IPS-20b (cell line): Measurements from ENCODE around the gene ASCC2.
"Not testable (repeated sequence)": the region's sequence is repeated elsewhere in the genome, so short reads cannot be mapped to it uniquely, and the experiment has no call there.

Source experiments
- H3K27ac ChIP-seq: one replicate; pipeline ENCODE4 v1.5.1; 2013; ENCODE audit warnings: low read length
- H3K27me3 ChIP-seq: 2 replicates; pipeline ENCODE4 v1.6.1; 2013; ENCODE audit warnings: mild to moderate bottlenecking, low read length, inconsistent platforms; ENCODE audit not compliant: insufficient read depth
- H3K36me3 ChIP-seq: 2 replicates; pipeline ENCODE4 v1.6.1; 2013; ENCODE audit warnings: low read depth, mild to moderate bottlenecking, inconsistent platforms, low read length, moderate library complexity; ENCODE audit not compliant: insufficient read depth
- H3K4me1 ChIP-seq: 2 replicates; pipeline ENCODE4 v1.6.1; 2013; ENCODE audit warnings: mild to moderate bottlenecking, control low read depth, inconsistent platforms, low read length, moderate library complexity; ENCODE audit not compliant: insufficient read depth
- H3K4me3 ChIP-seq: 2 replicates; pipeline ENCODE4 v1.5.1; 2013; ENCODE audit warnings: mild to moderate bottlenecking, low read length, inconsistent platforms
- H3K9ac ChIP-seq: 2 replicates; pipeline ENCODE4 v1.6.1; 2013; ENCODE audit warnings: low read depth, mild to moderate bottlenecking, inconsistent platforms, low read length, moderate library complexity
- H3K9me3 ChIP-seq: 2 replicates; pipeline ENCODE4 v1.6.1; 2013; ENCODE audit warnings: mild to moderate bottlenecking, low read depth, low read length, inconsistent platforms; ENCODE audit not compliant: insufficient read depth

Gene ASCC2

DNA sequence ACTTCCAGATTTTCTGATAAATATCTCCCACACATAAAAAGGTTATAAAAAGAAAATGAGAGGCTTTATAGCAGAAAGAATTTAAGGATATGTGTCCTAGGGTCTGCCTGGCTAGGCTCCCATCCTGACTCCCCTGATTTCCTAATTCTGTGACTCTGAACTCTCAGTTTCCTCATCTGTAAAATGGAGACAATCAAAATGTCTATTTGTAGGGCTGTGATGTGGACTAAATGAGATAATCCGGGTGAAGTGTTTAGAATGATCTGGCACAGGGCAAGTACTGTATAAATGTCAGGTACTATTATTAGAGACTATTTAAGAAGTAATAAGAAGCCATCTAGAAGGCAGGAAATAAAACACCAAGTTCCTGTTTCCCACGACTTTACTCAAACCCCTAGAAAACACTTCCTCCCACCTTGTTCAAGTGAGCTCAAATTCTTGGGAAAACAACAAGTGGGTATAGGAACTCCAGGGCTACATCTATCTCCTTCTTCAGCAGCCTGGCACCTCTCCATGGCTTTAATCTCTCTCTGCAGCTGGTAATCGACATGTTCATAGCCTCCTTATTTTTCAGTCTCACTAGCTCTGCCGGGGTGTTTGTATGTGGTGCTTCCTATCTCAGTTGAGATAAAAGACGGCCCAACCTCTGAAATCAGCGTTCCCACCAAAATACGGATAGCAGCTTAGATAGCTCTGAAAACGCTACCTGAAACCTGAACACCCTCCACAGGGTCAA lies 6.7 kb downstream of the ASCC2 start:
- peaks cover 29% of the 10 kb centered on the region for H3K36me3 ChIP-seq
- no peak overlapping the region for H3K9ac ChIP-seq
- H3K9me3 ChIP-seq: no peaks in the 10 kb centered on the region
- no peak overlapping the region for H3K27ac ChIP-seq
- H3K4me3 ChIP-seq: no peak overlapping the region
- H3K27me3 ChIP-seq: no peaks in the 10 kb centered on the region
- H3K4me1 ChIP-seq: no peaks in the 10 kb centered on the region

DNA sequence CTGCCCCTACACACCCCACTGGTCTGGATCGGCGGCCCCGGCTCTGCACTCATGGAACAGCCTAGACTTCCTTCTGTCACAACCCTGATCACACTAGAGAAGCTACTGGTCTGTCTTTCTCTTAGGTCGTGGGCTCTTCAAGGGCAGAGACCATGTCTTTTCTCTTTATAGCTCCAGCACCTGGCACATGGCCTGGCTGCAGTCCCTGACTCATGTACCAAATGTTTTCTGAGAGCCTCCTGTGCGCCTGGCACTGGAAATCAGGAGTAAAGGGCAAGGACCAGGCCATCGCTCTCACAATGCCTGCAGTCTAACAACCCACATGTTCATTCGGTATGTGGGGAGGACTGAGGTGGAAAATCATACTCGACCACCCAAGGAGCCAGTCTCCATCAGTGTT lies 7.5 kb downstream of the ASCC2 start:
- Histone ChIP-seq H3K27me3 (no peaks in the 10 kb centered on the region), H3K27ac (no peak overlapping the region), H3K9ac (no peak overlapping the region), H3K4me3 (no peak overlapping the region), H3K36me3 (peaks cover 29% of the 10 kb centered on the region), H3K4me1 (no peaks in the 10 kb centered on the region), H3K9me3 (no peaks in the 10 kb centered on the region)

DNA sequence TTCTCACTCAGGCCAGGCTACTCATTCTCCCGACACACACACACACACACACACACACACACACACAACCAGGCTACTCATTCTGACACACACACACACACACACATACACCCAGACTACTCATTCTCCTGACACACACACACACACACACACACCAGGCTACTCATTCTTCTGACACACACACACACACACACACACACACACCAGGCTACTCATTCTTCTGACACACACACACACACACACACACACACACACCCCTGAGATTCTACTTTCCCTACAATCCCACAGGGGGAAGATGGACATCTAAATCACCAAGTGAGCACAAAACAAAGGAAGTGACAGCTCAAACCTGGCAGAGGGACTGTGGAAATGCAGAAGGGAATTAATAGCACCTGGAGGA lies 10.3 kb downstream of the ASCC2 start:
- H3K27me3 ChIP-seq, H3K9me3 ChIP-seq, H3K27ac ChIP-seq, H3K9ac ChIP-seq, H3K4me3 ChIP-seq, H3K4me1 ChIP-seq: not testable (repeated sequence)
- H3K36me3 ChIP-seq: peaks cover 34% of the 10 kb centered on the region

DNA sequence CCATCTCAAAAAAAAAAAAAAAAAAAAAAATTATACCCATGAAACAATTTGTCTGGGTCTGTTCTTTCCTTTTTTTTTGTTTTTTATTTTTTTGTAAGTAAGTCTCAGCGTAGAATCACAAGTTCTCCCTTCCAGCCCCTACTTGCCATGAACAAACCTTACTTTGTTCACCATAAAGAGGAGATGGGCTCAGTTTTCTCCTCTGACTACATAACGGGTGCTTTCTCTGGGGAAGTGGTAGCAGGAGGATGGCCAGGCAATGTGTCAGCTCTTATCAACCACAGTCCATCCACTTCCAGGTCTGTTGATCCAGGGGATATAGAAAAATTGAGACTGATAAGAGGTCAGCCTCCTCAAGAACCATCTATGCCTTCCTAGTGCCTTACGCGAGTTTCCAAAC lies 11.0 kb downstream of the ASCC2 start:
- H3K27me3 ChIP-seq: no peaks in the 10 kb centered on the region
- no peak overlapping the region for H3K4me3 ChIP-seq
- H3K9ac ChIP-seq: no peak overlapping the region
- no peak overlapping the region for H3K27ac ChIP-seq
- peaks cover 37% of the 10 kb centered on the region for H3K36me3 ChIP-seq
- H3K9me3 ChIP-seq: no peaks in the 10 kb centered on the region
- H3K4me1 ChIP-seq: no peaks in the 10 kb centered on the region

DNA sequence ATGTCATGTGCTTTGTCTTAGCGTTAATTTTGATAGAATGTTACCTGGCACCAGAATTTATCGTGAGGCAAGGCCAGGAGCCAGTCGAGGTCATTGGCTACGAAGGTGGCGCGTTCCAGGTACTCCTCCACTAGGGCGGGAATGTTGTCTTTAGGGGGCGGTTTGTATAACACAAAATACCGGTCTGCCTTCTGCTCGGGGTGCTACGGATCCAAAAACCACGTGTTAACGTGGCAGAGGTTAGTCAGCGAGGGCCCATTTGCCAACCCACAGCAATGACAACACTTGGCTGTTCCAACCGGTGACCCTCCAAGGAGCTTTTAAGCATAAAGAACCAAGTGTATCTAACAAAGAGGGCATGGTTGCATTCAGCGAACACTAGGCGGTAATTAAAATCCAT lies 12.5 kb downstream of the ASCC2 start:
- Histone ChIP-seq H3K9me3 (no peaks in the 10 kb centered on the region), H3K36me3 (peaks cover 35% of the 10 kb centered on the region), H3K4me3 (no peak overlapping the region), H3K27me3 (no peaks in the 10 kb centered on the region), H3K27ac (no peak overlapping the region), H3K9ac (no peak overlapping the region), H3K4me1 (no peaks in the 10 kb centered on the region)

DNA sequence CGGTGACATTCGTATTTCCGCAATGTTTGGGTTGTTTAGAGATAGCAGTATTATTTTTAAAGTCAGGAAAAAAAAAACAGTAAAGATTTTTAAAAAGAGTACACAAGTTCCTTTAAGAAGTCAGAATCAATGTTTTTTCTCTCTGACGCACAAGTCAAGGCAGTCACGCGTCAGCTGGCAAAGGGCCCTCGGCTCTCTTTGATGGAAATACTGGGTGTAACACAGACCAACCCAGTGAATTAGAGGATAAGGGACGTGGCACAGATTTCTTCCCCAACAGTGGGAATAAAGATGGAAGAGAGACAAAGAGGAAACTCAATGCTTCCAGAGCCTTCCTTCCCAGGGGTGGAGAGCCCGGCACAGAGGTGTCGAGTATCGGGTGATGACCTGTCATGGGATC lies 13.4 kb downstream of the ASCC2 start:
- H3K36me3 ChIP-seq: peaks cover 38% of the 10 kb centered on the region
- no peak overlapping the region for H3K9ac ChIP-seq
- H3K9me3 ChIP-seq: no peaks in the 10 kb centered on the region
- H3K4me3 ChIP-seq: no peak overlapping the region
- H3K4me1 ChIP-seq: no peaks in the 10 kb centered on the region
- H3K27ac ChIP-seq: no peak overlapping the region
- no peaks in the 10 kb centered on the region for H3K27me3 ChIP-seq

DNA sequence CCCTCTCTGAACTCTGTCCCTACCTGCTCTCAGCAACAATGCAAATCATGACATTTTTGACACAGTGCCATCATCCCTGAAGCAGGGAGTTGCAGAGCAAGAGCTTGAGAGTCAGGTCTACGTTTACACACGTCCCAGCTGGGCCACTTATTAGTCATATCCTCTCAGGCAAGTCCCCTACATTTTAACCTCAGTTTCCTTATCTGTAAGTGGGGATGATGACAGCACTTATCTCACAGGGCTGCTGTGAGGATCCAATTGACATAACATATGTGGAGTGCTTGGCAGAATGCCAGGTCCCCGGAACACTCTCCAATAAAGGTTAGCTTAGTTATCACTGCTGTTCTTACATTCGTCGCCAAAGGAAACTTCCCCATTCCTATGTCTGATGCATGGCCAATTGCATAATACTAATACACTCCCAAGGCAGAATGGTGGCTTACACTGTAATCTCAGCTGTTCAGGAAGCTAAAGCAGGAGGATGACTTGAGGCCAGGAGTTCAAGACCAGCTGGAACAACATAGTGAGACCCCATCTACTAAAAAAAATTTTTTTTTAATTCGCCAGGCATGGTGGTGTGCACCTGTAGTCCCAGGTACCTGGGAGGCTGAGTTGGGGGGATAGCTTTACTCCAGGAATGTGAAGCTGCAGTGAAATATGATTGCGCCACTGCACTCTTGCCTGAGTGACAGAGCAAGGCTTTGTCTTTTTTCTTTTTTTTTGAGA lies 16.6 kb downstream of the ASCC2 start:
- Histone ChIP-seq H3K36me3 (peaks cover 48% of the 10 kb centered on the region), H3K4me1 (no peaks in the 10 kb centered on the region), H3K27ac (no peak overlapping the region), H3K4me3 (no peak overlapping the region), H3K27me3 (no peaks in the 10 kb centered on the region), H3K9me3 (no peaks in the 10 kb centered on the region), H3K9ac (no peak overlapping the region)

DNA sequence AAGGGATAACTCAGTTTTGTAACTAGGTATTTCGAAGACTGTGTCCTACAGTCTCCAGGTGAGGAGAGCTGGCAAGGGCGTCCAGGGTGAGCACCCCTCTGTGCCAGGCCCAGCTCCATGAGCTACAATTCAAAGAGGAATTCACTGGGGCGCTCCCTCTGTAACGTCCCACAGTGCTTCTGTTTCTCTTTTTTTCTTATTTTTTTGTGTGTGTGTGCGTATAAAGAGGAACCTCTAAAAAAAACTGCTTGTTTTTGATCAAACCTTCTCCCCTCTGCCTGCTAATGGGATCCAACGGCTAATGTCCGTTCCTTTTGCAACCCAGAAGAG lies 17.1 kb downstream of the ASCC2 start:
- Histone ChIP-seq H3K36me3 (peaks cover 51% of the 10 kb centered on the region), H3K27me3 (no peaks in the 10 kb centered on the region), H3K4me1 (no peaks in the 10 kb centered on the region), H3K27ac (no peak overlapping the region), H3K4me3 (no peak overlapping the region), H3K9me3 (no peaks in the 10 kb centered on the region), H3K9ac (no peak overlapping the region)

DNA sequence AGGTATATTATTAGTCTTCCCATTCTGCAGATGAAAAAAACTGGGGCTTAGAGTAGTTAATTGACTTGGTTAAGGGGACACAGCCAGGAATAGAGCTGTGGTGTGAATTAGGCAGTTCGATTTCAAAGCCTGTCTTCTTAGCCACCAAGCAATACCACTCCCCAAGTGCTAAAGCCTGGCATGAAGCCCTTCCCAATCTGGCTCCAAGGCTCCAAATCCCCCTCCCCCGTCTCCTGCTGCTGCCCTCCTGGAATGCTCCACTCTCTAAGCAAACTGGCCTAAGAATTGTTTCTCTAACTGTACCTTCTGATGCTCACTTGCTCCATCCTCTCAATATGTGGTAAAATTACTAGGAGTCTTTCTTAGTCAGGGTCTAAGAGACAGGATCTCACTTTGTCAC lies 18.6 kb downstream of the ASCC2 start:
- H3K27me3 ChIP-seq: no peaks in the 10 kb centered on the region
- no peaks in the 10 kb centered on the region for H3K9me3 ChIP-seq
- no peak overlapping the region for H3K9ac ChIP-seq
- H3K4me1 ChIP-seq: no peaks in the 10 kb centered on the region
- H3K36me3 ChIP-seq: peaks cover 59% of the 10 kb centered on the region
- H3K27ac ChIP-seq: no peak overlapping the region
- H3K4me3 ChIP-seq: no peak overlapping the region

DNA sequence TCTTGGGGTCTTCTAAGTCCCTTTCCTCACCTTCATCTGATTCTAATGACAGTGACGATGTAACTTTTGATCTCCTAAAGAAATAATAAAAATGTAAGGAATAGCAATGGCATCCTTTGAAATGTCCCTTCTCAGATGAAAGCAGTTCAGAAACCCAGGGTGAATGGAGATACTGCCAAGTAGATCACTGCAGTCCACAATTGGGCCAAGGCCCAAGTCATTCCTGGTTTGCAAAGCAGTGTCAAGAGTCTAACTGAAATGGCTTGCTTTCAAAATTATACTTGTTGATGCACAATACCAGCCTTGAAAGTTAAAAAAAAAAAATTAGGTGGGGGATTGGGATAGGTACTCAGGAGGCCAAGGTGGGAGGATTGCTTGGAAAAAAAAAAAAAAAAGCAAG lies 20.4 kb downstream of the ASCC2 start:
- Histone ChIP-seq H3K9ac (no peak overlapping the region), H3K27ac (no peak overlapping the region), H3K4me1 (no peaks in the 10 kb centered on the region), H3K36me3 (peaks cover 61% of the 10 kb centered on the region), H3K4me3 (no peak overlapping the region), H3K9me3 (no peaks in the 10 kb centered on the region), H3K27me3 (no peaks in the 10 kb centered on the region)

DNA sequence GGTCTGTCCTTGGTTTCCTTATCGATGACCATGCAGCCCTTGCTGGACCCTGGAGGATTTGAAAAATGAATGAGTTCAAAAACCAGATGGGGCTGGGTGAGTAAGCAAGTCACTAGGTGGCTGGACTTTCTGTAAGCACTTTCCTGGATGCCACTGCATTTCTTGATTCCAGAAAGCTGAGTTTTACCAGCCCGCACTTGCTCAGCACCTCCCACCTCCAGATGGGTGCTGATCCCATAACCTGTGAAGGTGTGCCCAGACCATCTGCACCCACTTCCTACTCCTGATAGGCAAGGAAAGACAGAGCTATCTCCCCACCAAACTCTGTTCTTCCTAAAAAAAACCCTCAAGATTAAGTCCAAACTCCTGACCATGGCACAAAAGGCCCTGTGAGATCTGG lies 21.1 kb downstream of the ASCC2 start:
- Histone ChIP-seq H3K4me3 (no peak overlapping the region), H3K4me1 (no peaks in the 10 kb centered on the region), H3K27me3 (no peaks in the 10 kb centered on the region), H3K27ac (no peak overlapping the region), H3K36me3 (peaks cover 65% of the 10 kb centered on the region), H3K9me3 (no peaks in the 10 kb centered on the region), H3K9ac (no peak overlapping the region)

DNA sequence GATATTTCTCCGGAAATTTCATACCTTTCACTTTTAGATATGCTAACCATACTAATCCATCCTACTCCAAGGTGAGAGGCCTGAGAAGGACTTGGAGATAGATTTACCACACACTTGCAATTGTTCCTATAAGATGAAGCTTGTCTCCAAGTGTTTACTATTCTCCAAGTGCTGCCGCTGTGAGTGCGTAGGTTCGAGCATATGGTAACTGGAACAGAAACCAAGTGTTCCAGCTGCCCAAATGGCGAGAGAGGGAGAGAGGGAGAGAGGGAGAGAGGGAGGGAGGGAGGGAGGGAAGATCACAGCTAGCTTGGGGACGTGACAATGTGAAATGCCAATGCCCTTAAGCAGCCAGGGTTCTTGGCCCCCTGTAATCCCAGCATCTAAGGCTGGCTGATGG lies 21.5 kb downstream of the ASCC2 start:
- Histone ChIP-seq H3K27ac (no peak overlapping the region), H3K9me3 (no peaks in the 10 kb centered on the region), H3K4me3 (no peak overlapping the region), H3K27me3 (no peaks in the 10 kb centered on the region), H3K4me1 (no peaks in the 10 kb centered on the region), H3K9ac (no peak overlapping the region), H3K36me3 (peaks cover 65% of the 10 kb centered on the region)
